ENCODE results near the gene LEPROT.
"Not testable (repeated sequence)": the region's sequence is repeated elsewhere in the genome, so short reads cannot be mapped to it uniquely, and the experiment has no call there.

LEPROT gene, protein sequence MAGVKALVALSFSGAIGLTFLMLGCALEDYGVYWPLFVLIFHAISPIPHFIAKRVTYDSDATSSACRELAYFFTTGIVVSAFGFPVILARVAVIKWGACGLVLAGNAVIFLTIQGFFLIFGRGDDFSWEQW

GRCh38 chr1:65420590-65421350 lies at the start of gene LEPROT, which contains the start of gene LEPR:
Gene LEPROT, plus strand, starts transcription at chr1:65420668. Its CDS starts 57 bp downstream, at chr1:65420725.
Gene LEPR, plus strand, starts transcription at chr1:65420668. Its CDS starts 144,898 bp downstream, at chr1:65565566.
- in situ Hi-C loops (cut with HindIII; ENCODE audit: low sequenced_read_pairs) = no loop called here

- in situ Hi-C loops (cut with HindIII; ENCODE audit: low sequenced_read_pairs) = no loop called here
These were observed 48.9 kb upstream of the LEPROT start for GRCh38 chr1:65371544-65371943.

GRCh38 chr1:65372557-65372956 lies 47.9 kb upstream of the LEPROT start:
- in situ Hi-C loops (cut with HindIII; ENCODE audit: low sequenced_read_pairs) = no loop called here

DNA sequence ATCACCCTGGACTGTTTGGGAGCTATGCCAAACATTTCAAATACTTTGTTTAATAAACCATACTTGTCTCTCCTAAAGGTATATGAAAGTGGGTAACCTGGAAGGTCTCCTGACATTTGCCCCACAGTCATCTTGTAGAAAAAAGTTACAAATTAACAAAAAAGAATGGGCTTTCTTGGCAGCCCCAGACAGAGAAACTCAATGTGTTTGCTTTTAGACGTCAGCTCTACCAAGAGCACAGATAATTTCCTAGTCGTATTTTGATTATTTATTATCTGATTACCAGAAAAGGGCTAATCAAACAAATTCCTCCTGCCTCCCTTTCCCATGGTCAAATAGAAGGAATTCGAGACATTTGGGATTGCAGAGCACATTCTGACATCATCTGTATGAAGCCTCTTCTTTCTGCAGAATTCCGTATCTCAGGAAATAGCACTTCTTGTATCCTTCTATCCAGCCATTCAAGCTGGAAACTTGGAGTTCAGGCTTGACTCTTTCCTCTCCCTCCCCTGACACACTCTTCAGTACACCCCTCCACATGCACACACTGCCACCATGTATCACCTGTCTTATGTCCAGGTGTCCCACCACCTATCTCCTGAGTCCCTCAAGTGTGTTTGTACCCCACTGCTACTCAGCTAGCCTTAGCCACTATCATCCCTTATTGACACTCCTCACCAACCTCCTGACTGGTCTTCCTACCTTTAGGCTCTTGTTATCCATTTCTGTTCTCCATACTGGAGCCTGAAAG lies 42.8 kb upstream of the LEPROT start:
- in situ Hi-C loops (cut with HindIII; ENCODE audit: low sequenced_read_pairs) = no loop called here

- in situ Hi-C loops (cut with HindIII; ENCODE audit: low sequenced_read_pairs) = no loop called here
These were observed 42.1 kb upstream of the LEPROT start for GRCh38 chr1:65378247-65378946.

DNA sequence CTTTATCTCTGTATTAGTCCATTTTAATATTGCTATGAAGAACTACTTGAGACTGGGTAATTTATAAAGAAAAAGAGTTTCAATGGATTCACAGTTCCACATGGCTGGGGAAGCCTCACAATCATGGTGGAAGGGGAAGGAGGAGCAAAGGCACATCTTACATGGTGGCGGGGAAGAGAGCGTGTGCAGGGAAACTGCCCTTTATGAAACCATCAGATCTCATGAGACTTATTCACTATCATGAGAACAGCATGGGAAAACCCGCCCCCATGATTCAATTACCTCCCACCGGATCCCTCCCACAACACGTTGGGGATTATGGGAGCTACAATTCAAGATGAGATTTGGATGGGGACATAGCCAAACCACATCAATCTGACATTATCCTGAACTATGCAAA lies 36.0 kb upstream of the LEPROT start:
- in situ Hi-C loops (cut with HindIII; ENCODE audit: low sequenced_read_pairs) = not testable (repeated sequence)

- in situ Hi-C loops (cut with HindIII; ENCODE audit: low sequenced_read_pairs) = no loop called here
These were observed 34.0 kb upstream of the LEPROT start for GRCh38 chr1:65386439-65386838.

- in situ Hi-C loops (cut with HindIII; ENCODE audit: low sequenced_read_pairs) = no loop called here
These were observed 32.6 kb upstream of the LEPROT start for GRCh38 chr1:65387821-65388220.

- in situ Hi-C loops (cut with HindIII; ENCODE audit: low sequenced_read_pairs) = no loop called here
These were observed 31.4 kb upstream of the LEPROT start for GRCh38 chr1:65388908-65389695.

DNA sequence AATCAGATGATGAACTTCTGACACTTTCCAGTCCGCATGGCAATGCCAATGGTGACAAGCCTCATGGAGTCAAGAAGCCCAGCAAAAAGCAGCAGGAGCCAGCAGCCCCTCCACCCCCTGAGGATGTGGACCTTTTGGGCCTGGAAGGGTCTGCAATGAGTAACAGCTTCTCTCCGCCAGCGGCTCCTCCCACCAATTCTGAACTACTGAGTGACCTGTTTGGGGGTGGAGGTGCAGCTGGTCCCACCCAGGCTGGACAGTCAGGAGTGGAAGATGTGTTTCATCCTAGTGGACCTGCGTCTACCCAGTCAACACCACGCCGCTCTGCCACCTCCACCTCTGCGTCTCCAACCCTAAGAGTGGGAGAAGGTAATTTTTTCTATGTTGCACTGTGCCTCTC lies 28.0 kb upstream of the LEPROT start:
- in situ Hi-C loops (cut with HindIII; ENCODE audit: low sequenced_read_pairs) = no loop called here

GRCh38 chr1:65393347-65393746 lies 27.1 kb upstream of the LEPROT start:
- in situ Hi-C loops (cut with HindIII; ENCODE audit: low sequenced_read_pairs) = no loop called here

- in situ Hi-C loops (cut with HindIII; ENCODE audit: low sequenced_read_pairs) = no loop called here
These were observed 26.5 kb upstream of the LEPROT start for GRCh38 chr1:65393928-65394327.

DNA sequence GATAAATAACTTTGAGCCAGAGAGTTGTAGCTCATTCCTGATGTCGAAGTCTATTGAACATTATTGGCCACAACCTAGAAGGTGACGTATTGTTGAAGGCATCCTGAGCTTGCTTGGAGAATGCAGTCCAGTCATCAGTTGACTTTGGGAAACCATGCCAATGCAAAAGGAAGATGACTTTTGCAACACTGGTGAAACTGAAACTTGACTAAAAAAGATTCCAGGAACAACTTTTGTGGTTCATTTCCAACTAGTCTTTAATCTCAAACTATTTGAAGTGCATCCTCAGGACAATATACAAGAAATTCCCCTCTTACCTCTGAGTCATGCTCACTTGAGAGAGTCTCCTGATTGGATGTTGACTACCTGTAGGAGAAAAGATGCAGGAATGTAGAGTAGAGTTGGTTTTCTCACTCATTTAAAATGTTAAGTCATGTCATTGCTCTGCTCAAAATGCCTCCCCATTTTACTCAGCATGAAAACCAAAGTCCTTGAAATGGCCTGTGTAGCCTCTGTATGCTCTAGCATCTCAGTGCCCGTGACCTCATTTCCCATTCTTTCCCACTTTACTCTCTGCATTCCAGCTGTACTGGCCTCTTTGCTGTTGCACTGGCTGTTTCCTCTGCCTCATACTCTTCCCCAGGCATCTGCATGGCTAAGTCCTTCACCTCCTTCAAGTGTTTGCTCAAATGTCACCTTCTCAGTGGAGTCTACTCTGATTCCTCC lies 24.4 kb upstream of the LEPROT start:
- in situ Hi-C loops (cut with HindIII; ENCODE audit: low sequenced_read_pairs) = no loop called here

GRCh38 chr1:65398083-65398482 lies 22.4 kb upstream of the LEPROT start:
- in situ Hi-C loops (cut with HindIII; ENCODE audit: low sequenced_read_pairs) = no loop called here

- in situ Hi-C loops (cut with HindIII; ENCODE audit: low sequenced_read_pairs) = no loop called here
These were observed 21.5 kb upstream of the LEPROT start for GRCh38 chr1:65399003-65399402.

DNA sequence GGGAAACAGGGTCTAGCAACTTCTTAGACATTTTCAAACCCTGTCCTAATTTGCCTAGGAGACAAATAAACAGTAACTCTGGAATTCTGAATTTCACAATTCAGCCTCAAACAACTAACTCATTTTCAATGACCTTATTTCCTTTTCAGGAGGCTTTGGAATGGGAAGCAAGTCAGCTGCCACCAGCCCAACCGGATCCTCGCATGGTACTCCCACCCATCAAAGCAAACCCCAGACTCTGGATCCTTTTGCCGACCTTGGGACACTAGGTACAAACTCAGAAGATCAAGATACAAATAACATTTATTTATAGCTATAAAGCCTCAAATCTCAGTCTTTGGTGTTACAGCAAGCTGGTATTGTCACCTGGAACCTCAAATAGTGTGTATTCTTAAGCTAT lies 18.9 kb upstream of the LEPROT start:
- in situ Hi-C loops (cut with HindIII; ENCODE audit: low sequenced_read_pairs) = no loop called here

DNA sequence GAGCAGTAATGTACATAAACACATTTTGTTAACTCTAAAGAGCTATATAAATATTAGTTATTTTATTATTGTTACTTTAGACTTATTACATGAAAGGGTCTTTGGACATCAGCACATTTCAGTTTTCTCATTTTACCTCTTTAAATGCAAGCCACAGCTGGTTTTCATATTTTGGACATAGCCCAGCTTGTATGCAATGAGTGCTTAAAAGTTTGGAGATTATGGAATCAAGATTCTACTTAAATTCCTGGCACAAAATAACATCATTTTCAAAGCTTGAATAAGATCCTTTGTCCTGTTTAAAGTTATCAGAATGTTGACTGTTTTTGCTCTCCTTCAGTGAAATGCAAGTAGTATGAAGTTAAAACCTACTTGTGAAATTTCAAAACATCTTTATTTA lies 15.5 kb upstream of the LEPROT start:
- in situ Hi-C loops (cut with HindIII; ENCODE audit: low sequenced_read_pairs) = no loop called here

DNA sequence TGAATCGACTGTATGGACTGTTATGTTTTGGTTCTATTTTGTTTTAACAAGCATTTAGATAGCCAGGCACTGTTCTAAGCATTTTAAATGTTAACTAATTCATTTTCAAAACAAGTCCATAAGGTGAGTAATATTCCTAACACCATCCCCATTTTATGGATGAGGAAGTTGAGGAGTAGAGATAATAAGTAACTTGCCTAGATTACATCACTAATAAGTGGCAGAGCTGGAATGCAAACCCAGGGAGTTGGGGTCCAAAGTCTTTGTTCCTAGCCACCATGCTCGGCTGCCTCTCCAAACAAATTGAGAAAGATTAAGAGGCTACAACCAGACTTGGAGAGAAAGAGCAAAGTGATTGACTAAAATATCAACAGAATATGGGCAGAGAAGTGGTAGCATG lies 12.6 kb upstream of the LEPROT start:
- in situ Hi-C loops (cut with HindIII; ENCODE audit: low sequenced_read_pairs) = no loop called here

- in situ Hi-C loops (cut with HindIII; ENCODE audit: low sequenced_read_pairs) = no loop called here
These were observed 11.2 kb upstream of the LEPROT start for GRCh38 chr1:65409314-65409713.

GRCh38 chr1:65409816-65410326 lies 10.6 kb upstream of the LEPROT start:
- in situ Hi-C loops (cut with HindIII; ENCODE audit: low sequenced_read_pairs) = no loop called here

All from DLD1 (cell line).